Skin epidermis (tissue), 12 donors: ENCODE results near the gene FUT7.
A peak's percentile ranks its signal among the peaks of the same experiment; 100 is the strongest.

Experiments
- H3K27ac ChIP-seq, 21 experiments: fragments of 200-600 bp; sonication (generic) in 11 of 21; one replicate each; pipeline ENCODE4 v1.5.0; 2020; ENCODE audit warnings: mild to moderate bottlenecking in 3 of 21, inconsistent platforms in 2 of 21, moderate library complexity in 2 of 21
- H3K4me3 ChIP-seq, 7 experiments: fragments of 200-600 bp; sonication (generic) in 2 of 7; one replicate each; pipeline ENCODE4 v1.5.0; 2020; ENCODE audit warnings: inconsistent platforms in 2 of 7, mild to moderate bottlenecking in 2 of 7, moderate library complexity in 1 of 7

FUT7 gene, protein sequence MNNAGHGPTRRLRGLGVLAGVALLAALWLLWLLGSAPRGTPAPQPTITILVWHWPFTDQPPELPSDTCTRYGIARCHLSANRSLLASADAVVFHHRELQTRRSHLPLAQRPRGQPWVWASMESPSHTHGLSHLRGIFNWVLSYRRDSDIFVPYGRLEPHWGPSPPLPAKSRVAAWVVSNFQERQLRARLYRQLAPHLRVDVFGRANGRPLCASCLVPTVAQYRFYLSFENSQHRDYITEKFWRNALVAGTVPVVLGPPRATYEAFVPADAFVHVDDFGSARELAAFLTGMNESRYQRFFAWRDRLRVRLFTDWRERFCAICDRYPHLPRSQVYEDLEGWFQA

DNA sequence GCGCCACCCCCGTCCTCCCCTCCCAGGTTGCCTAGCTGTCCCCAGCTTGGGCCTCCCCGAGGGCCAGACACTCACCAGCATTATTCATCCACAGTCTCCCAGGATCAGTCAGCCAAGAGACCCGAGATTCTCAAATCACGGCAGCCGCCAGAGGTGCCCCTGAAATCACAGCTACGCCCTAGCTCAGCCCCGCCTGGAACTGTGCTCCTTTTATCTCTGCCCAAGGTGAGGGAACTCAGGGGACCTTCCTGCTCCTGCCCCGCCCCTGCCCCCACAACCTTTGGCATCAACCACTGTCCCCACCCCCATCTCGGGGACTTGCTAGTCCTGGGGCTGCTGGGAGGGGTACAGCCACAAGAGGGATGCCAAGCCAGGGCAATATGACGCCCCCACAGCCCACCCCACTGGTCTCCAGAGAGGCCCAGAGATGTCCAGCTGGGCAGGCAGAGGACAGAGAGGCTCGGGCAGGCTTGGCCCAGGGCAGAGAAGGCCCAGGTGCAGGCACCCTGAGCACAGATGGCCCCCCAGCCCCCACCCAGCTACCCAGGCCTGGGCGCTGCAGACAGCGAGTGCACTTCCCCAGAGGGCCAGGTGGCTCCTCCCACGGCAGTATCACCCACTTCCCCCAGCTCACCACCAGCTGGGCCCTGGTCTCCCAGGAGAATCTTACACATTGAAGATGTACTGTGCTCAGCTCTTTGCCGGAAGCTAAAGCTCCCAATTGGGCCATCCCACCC is at the start of gene FUT7:
Gene FUT7, minus strand, starts transcription at position 185 of the 737 bp plus-strand sequence. Its CDS starts 97 bp downstream, at position 88.
- peak within 1 kb of the TSS in 19 of 21 experiments; percentile 14 to 92 (median 65) for H3K27ac ChIP-seq
- peak within 1 kb of the TSS; percentile 13 to 58 (median 19) for H3K4me3 ChIP-seq

DNA sequence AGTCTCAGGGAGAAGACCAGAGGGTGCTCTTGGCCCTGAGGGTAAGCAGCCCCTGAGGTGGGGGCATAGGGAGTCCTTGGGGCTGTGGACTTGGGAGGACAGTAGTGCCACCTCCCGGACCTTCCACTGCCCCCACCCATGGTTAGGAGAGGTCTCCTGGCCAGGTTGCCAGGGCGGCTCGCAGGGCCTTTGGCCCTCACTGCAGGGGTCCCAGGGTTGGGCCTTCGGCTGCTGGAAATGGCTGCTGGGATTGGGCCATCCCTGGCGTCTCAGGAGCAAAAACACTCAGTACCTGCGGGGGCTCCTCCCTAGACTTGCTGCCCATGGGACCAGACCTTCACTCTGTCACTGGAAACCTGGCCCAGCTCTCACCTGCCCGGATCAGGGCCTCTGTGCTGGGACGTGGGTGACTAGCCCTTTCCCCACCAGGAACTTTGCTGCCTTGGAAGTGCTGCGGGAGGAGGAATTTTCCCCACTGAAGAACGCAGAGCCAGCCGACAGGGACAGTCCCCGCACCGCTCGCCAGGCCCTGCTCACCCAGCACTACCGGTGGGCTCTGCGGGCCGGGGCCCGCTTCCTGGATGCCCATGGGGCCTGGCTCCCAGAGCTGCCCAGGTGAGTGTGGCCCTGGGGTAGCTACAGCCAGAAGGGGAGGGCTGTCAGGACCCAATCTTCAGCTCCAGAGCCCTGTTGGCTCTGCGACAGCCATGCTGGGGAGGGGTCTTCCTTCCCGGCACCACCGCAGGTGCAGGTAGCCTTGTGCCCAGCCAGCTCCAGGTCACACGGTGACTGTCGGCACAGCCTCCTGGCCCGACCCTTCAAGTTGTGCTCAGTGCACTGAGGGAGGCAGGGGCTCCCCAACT is 48.6 kb upstream of the FUT7 start:
- H3K27ac ChIP-seq: peak overlapping the region in 1 of 21 experiments; percentile 9
- no peak overlapping the region for H3K4me3 ChIP-seq

DNA sequence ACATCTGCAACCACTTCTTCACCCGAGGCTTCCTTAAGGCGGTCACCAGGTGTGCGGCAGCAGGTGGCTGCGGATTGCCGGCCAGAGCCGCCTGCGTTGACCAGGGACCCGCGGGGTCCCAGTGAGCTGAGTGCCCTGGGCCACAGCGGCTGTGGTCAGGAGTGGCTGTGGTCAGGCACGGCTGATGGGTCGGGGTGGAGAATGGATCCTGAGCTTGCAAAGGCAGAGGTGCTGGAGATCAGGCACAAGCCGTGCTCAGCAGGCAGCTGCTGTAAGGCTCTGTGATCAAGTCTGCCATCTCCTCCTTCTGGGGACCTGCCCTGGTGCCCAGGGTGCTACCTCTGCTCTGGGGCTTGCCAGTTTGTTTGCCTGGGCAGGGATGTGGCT is 47.5 kb upstream of the FUT7 start:
- H3K4me3 ChIP-seq: no peak overlapping the region
- H3K27ac ChIP-seq: no peak overlapping the region

DNA sequence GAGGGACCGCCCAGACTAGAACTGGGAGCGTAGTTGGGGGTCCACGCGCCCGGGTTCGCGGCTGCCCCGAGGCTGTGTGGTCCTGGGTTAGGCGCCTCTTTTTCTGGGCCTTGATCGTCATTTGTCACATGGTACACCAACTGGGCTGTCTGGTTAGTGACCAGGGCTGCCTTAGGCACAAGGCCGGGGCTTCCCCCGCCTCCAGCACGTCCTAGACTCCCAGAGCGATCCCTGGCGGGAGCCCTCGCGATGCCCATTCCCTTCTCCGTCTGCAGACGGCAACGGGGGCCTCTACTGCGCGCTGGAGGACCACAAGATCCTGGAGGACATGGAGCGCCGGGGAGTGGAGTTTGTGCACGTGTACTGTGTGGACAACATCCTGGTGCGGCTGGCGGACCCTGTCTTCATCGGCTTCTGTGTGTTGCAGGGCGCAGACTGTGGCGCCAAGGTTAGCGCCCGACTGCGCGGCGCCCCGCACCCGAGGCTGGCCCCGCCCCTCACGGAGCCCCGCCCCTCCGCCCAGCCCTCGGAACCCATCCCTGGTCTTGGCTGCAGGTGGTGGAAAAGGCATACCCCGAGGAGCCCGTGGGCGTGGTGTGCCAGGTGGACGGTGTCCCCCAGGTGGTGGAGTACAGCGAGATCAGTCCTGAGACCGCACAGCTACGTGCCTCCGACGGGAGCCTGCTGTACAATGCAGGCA is 47.0 kb upstream of the FUT7 start:
- H3K27ac ChIP-seq: peak overlapping the region in 7 of 21 experiments; percentile 57 to 86 (median 76)

DNA sequence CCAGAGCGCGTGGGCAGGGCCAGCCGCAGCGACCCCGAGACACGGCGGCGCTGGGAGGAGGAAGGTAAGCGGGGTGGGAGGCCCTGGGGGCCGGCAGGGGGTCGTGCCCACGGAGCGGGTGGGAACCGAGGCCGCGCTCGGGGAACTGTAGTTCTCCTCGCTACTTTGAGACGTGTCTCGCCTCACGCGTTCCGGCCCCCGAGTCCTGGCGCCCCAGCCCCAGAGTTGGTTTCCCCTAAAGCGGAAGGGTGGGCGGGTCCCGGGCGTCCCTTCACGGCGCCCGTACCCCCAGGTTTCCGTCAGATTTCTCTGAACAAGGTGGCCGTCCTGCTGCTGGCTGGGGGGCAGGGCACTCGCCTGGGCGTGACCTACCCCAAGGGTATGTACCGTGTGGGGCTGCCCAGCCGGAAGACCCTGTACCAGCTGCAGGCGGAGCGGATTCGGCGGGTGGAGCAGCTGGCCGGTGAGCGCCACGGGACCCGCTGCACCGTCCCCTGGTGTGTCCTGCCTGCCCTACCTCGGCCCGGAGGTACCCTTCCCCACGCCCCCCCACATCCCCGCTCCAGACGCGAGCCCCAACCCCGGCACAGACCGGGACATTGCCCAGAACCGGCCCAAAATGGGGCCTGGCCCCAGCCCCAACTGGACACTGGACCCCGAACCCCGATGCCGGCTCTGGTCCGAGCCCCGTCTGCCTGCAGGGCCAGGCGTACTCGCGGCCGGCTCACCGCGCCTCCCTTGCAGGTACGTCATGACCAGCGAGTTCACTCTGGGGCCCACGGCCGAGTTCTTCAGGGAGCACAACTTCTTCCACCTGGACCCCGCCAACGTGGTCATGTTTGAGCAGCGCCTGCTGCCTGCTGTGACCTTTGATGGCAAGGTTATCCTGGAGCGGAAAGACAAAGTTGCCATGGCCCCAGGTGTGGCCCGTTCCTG is 46.1 kb upstream of the FUT7 start:
- Histone ChIP-seq H3K4me3 (peak overlapping the region; percentile 46 to 71 (median 61)), H3K27ac (peak overlapping the region; percentile 29 to 87 (median 79))

More for the DNA sequence above, 47.0 kb upstream of the FUT7 start:
- H3K4me3 ChIP-seq: peak overlapping the region in 6 of 7 experiments; percentile 46 to 71 (median 64)

DNA sequence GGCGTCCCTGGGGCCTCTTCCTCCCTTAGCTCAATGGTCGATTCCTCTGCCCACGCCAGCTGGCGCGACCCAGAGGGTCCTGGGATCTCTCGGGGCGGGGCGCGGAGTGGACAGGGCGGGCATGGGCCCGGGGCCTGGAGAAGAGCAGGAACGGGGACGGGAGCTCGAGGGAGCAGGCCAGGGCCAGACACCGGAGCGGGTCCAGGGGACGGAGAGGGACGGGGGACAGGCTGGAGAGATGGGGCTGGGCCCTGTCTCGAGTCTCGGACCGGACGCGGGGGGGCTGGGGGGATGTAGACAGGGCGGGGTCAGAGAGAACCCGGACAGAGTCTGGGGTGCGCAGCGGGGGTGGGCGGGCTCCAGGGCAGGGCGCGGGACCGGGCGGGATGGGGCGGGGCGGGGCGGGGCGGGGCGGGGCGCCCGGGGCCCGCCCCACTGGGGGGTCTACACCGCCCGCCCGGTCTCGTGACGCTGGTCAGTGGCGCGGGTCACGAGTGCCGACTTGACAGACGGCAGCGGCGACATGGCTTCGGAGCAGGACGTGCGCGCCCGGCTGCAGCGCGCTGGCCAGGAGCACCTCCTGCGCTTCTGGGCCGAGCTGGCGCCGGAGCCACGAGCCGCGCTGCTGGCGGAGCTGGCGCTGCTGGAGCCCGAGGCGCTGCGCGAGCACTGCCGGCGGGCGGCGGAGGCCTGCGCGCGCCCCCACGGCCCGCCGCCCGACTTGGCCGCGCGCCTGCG is 45.3 kb upstream of the FUT7 start, which contains the start of gene UAP1L1:
Gene UAP1L1, plus strand, starts transcription at position 508 of the 738 bp plus-strand sequence. Its CDS starts 16 bp downstream, at position 524.
- peak within 1 kb of the TSS; percentile 46 to 71 (median 61) for H3K4me3 ChIP-seq
- peak within 1 kb of the TSS; percentile 62 to 87 (median 79) for H3K27ac ChIP-seq

DNA sequence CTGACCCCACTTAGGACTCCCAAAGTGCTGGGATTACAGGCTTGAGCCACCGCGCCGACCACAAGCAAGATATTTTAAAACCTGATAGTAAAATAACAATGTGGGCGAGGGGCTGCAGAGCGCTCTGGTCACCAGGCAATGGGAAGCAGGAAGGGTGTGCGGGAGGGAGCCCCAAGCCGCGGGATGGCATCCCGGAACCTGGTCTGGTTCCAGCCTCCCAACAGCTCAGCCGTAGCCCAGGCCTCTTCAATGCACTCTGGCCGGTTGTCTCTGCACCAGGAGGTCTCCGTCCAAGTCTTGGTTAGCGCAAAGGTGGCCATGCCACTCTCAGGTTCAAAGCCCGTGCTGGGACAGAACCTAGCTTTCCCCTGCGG is 44.7 kb upstream of the FUT7 start:
- Histone ChIP-seq H3K27ac (peak overlapping the region in 20 of 21 experiments; percentile 18 to 87 (median 78)), H3K4me3 (peak overlapping the region in 6 of 7 experiments; percentile 46 to 71 (median 64))

DNA sequence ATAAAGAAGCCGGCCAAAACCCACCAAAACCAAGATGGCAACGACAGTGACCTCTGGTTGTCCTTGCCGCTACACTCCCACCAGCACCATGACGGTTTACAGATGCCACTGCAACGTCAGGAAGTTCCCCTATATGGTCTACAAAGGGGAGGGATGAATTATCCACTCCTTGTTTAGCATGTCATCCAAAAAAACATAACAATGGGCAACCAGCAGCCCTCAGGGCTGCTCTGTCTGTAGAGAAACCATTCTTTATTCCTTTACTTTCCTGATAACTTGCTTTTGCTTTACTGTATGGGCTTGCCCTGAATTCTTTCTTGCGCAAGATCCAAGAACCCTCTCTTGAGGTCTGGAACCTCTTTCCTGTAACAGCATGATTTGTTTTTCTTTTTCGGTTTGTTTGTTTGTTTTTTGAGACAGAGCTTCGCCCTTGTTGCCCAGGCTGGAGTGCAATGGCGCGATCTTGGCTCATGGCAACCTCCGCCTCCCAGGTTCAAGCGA is 43.4 kb upstream of the FUT7 start:
- Histone ChIP-seq H3K4me3 (no peak overlapping the region), H3K27ac (peak overlapping the region in 11 of 21 experiments; percentile 12 to 81 (median 60))

DNA sequence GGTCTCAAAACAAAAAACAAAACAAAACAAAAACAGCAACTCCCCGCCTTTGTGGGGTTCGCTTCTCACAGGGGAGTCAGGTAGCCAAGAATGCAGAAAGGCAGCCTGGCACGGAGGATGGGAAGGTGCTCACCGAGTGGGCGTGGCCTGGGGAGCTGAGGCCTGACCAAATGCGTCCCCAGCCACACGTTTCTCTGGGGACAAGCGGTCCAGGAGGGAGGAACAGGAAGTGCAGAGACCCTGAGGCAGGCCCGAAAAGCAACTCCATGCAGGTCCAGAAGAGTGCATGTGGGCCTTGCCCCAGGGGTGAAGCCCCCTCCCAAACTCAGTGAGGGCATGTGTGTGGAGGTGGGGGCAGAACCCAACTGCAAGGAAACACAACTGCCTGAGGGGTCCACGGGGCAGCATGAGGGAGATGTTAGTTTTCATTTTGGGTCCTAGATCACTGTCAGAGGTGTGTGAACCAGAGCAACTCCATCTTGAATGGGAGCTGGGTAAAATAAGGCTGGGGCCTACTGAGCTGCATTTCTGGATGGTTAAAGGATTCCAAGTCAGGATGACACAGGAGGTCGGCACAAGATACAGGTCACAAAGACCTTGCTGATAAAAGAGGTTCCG is 42.9 kb upstream of the FUT7 start:
- no peak overlapping the region for H3K4me3 ChIP-seq
- H3K27ac ChIP-seq: peak overlapping the region in 14 of 21 experiments; percentile 12 to 81 (median 49)

DNA sequence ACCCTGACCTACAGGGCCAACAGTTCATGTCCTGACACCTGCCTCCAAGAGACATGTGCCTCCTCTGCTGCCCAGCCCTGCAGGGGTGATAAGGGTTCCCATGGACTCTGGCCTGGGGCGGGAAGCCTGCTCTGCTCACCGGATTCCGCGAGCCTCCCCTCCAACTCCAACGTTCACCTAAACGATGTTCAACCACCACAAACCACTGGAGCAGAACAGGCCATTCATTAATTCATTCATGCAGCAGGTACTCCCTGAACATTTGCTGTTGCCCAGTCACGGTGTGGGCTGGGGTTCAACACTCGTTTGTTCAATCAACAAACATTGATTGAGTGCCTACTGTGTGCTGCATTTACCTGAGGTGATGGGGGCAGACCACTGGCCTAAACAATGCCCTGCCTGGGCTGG is 42.1 kb upstream of the FUT7 start:
- peak overlapping the region in 2 of 21 experiments; percentile 60 for H3K27ac ChIP-seq
- no peak overlapping the region for H3K4me3 ChIP-seq

DNA sequence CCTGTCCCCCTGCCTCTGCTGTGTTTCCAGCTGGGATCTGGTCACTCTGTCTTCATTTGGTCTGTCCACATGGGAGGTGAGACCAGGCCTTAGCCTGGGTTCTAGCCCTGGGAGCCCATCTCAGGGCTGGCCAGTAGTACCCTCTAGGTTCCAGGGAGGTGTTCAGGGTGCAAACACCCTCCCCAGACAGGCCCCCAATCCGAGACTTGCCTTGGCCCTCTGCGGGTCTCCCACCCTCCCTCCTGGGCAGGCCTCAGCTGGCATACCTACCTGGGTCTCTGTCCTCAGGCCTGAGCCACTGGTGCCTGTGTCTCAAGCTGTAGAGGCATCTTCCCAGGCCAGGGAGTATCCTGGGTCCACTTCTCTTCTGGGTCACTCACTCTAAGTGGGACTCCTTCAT is 39.4 kb upstream of the FUT7 start:
- peak overlapping the region in 2 of 7 experiments; percentile 51 to 52 for H3K4me3 ChIP-seq
- H3K27ac ChIP-seq: peak overlapping the region in 11 of 21 experiments; percentile 21 to 77 (median 64)

DNA sequence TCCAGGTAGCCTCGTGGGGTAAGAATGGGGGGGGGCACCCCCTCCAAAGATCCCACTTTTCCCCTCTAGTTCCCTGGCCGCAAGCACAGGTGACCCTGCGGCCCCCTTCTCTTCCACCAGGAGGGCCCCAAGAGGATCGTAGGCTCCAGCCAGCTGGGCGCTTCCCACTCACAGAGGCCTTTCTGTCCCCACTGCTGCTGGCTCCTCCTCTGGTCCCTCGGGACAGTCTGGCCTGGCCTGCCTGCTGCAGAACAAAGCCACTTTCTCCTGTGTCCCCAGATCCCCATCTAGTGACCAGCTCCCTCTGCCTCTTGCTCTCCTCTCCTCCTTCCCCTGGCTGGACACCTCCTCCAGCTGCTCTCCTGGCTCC is 39.0 kb upstream of the FUT7 start:
- H3K27ac ChIP-seq: peak overlapping the region in 16 of 21 experiments; percentile 2 to 77 (median 60)
- peak overlapping the region; percentile 32 to 52 (median 48) for H3K4me3 ChIP-seq

DNA sequence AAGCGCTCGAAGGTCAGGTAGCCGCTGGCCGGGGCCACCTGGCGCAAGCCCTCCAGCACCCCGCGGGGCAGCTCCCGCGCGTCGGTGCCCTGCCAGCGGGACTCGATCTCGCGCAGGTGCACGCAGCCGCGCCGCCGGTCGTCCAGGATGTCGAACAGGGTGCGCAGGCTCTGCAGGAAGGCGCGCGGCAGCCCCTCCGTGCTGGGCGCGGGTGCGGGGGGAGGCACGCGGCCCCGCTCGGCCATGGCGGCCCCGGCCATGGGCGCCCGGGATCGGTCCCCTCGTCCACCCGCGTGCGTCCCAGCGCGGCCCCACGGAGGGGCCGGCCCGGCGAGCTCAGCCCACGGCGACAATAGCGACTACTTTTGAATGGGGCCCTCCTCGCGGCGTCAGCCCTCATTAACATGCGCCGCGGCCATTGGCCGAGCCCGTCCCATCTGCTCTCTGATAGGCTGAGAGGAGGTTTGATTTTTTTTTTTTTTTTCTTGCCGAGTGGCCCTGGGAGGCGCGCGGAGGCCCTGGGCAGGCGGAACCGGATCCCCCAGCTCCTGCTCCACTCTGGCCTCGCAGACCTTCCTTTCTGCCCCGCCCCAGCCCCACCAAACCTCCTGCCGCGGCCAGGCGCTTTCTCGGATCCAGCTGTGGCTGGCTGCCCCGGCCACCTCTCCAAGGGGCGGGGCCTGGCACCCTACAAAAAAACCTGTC is 38.5 kb upstream of the FUT7 start, which contains the start of gene SAPCD2:
Gene SAPCD2, minus strand, starts transcription at position 357 of the 705 bp plus-strand sequence. Its CDS starts 97 bp downstream, at position 260.
- peak within 1 kb of the TSS; percentile 32 to 52 (median 48) for H3K4me3 ChIP-seq
- peak within 1 kb of the TSS in 16 of 21 experiments; percentile 2 to 77 (median 60) for H3K27ac ChIP-seq

DNA sequence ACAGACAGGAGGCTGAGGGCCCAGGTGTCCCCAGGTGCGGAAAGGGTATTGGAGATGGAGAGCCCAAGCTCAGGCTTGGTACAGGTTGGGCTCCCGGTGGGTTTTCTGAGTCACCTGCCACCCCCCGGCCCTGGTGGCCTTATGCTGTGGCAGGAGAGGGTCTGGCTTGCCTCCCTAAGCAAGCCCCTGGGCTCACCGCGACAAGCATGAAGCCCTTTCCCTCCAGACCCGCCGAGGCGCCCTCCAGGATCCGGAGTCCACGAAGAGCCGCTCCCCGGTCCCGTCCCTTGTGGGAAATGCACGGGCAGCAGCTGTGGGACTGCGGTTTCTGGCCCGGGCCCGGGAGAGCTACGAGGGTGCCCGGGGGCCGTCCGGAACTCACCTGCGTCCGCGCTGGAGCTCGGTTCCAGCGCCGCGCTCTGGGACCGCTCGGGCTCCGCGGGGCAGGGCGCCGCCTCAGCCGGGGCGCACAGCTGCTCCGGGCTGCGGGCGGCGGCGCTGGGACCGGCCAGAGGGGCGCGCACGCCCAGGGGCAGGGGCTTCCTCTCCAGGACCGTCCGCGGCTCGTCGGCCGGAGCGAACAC is 37.7 kb upstream of the FUT7 start:
- H3K4me3 ChIP-seq: peak overlapping the region; percentile 32 to 52 (median 48)
- H3K27ac ChIP-seq: peak overlapping the region in 3 of 21 experiments; percentile 11 to 72 (median 29)
